Upper lobe of left lung (tissue), 4 donors: ENCODE results near the gene TIGD3.

Source experiments
- POLR2A ChIP-seq, 4 donors: fragments of 450-650 bp; IDR thresholded peaks; one replicate each; pipeline ENCODE4 v1.5.1; 2016 to 2017; ENCODE audit warnings: antibody characterized with exemption in 4 of 4, mild to moderate bottlenecking in 2 of 4
- TF ChIP-seq, protein P1 (sequence below), 6 experiments: fragments of 450-650 bp in 4 of 6; fragments of 200-600 bp in 2 of 6; sonication (generic) in 2 of 6; IDR thresholded peaks; one replicate each; pipeline ENCODE4 v1.5.1; 2016 to 2019; ENCODE audit warnings: antibody characterized with exemption in 6 of 6

DNA sequence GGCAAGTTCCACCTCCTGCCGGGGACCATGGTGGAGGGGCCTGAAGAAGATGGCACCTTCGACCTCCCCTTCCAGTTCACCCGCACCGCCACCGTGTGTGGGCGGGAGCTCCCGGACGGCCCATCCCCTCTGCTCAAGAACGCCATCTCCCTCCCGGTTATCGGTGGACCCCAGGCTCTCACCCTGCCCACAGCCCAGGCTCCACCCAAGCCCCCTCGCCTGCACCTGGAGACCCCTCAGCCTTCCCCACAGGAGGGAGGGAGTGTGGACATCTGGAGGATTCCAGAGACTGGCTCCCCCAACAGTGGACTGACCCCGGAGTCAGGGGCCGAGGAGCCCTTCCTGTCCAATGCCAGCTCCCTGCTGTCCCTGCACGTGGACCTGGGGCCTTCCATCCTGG lies 33.5 kb upstream of the TIGD3 start:
- TF ChIP-seq, protein P1, sequence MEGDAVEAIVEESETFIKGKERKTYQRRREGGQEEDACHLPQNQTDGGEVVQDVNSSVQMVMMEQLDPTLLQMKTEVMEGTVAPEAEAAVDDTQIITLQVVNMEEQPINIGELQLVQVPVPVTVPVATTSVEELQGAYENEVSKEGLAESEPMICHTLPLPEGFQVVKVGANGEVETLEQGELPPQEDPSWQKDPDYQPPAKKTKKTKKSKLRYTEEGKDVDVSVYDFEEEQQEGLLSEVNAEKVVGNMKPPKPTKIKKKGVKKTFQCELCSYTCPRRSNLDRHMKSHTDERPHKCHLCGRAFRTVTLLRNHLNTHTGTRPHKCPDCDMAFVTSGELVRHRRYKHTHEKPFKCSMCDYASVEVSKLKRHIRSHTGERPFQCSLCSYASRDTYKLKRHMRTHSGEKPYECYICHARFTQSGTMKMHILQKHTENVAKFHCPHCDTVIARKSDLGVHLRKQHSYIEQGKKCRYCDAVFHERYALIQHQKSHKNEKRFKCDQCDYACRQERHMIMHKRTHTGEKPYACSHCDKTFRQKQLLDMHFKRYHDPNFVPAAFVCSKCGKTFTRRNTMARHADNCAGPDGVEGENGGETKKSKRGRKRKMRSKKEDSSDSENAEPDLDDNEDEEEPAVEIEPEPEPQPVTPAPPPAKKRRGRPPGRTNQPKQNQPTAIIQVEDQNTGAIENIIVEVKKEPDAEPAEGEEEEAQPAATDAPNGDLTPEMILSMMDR (IDR thresholded peaks at IDR 0.05), result no peak
- TF ChIP-seq POLR2A (IDR thresholded peaks at IDR 0.05), result no peak
